GM06990 (cell line): ENCODE measurements around the gene STXBP4.

Source experiments
- DNase-seq: peaks from one replicate; pipeline ENCODE4 v3.0.0-alpha.2; 2011; ENCODE audit not compliant: insufficient read length; ENCODE audit errors: extremely low read depth
- H3K27me3 ChIP-seq: replicated peaks from 2 replicates; pipeline ENCODE4 v1.6.0; 2011; ENCODE audit warnings: low read length; ENCODE audit not compliant: control insufficient read depth, insufficient read depth
- H3K36me3 ChIP-seq: 2 replicates; pipeline ENCODE4 v1.5.1; 2011; ENCODE audit warnings: low read length; ENCODE audit not compliant: control insufficient read depth, insufficient read depth
- H3K4me3 ChIP-seq: replicated peaks from 2 replicates; pipeline ENCODE4 v1.5.1; 2011; ENCODE audit warnings: low read depth, mild to moderate bottlenecking, control low read depth, low read length
- TF ChIP-seq, protein P1 (sequence below): IDR thresholded peaks from 2 replicates; pipeline ENCODE4 v1.5.1; 2011; ENCODE audit warnings: low read length, control low read depth, mild to moderate bottlenecking, inconsistent platforms; ENCODE audit not compliant: insufficient read depth, poor library complexity, severe bottlenecking

Gene STXBP4

DNA sequence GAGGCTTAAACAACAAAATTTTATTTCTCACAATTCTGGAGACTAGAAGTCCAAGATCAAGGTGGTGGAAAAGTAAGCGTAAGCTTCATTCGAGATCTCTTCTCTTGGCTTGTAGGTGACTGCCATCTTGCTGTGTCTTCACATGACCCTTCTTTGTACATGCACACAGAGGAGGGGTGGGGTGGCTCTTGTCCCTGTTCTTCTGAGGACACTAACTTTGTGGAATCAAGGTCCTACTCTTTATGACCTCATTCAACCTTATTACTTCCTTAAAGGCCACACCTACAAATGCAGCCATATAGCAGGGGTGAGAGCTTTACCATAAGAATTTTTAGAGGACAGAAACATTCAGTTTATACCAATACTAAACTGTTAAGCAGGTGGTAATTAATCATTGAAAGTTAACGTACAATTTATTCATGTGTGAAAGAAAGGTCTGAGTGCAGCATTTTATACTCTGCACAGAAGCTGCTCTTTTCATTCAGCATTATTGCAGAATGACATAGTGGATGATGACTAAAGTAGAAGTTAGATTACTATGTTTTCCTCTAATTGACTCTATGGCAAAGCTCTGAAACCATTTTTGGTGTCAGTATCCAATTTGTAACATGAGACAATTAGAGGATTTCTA lies 156.3 kb downstream of the STXBP4 start:
- TF ChIP-seq, protein P1, sequence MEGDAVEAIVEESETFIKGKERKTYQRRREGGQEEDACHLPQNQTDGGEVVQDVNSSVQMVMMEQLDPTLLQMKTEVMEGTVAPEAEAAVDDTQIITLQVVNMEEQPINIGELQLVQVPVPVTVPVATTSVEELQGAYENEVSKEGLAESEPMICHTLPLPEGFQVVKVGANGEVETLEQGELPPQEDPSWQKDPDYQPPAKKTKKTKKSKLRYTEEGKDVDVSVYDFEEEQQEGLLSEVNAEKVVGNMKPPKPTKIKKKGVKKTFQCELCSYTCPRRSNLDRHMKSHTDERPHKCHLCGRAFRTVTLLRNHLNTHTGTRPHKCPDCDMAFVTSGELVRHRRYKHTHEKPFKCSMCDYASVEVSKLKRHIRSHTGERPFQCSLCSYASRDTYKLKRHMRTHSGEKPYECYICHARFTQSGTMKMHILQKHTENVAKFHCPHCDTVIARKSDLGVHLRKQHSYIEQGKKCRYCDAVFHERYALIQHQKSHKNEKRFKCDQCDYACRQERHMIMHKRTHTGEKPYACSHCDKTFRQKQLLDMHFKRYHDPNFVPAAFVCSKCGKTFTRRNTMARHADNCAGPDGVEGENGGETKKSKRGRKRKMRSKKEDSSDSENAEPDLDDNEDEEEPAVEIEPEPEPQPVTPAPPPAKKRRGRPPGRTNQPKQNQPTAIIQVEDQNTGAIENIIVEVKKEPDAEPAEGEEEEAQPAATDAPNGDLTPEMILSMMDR: no peak
- Histone ChIP-seq H3K4me3 (no peak overlapping the region), H3K27me3 (no peaks in the 10 kb centered on the region), H3K36me3 (no peaks in the 10 kb centered on the region)
- no peak for DNase-seq

DNA sequence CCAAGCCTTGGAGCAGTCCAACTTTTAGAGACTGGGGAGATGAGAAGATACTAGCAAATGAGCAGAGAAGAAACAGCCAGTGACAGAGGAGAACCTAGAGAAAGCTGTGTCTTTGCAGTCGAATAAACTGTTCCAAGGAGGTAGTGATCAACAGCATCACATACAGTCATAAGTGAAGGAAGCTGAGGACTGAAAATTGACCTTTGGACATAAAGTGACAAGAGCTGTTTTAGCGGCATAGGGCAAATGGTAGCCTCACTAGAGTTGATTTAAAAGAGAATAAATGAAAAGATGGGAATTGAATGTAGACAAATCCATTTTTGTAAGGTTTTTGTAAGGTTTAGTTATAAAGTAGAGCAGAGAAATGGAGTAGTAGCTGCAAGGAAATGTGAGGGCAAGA lies 165.0 kb downstream of the STXBP4 start:
- H3K27me3 ChIP-seq: no peaks in the 10 kb centered on the region

DNA sequence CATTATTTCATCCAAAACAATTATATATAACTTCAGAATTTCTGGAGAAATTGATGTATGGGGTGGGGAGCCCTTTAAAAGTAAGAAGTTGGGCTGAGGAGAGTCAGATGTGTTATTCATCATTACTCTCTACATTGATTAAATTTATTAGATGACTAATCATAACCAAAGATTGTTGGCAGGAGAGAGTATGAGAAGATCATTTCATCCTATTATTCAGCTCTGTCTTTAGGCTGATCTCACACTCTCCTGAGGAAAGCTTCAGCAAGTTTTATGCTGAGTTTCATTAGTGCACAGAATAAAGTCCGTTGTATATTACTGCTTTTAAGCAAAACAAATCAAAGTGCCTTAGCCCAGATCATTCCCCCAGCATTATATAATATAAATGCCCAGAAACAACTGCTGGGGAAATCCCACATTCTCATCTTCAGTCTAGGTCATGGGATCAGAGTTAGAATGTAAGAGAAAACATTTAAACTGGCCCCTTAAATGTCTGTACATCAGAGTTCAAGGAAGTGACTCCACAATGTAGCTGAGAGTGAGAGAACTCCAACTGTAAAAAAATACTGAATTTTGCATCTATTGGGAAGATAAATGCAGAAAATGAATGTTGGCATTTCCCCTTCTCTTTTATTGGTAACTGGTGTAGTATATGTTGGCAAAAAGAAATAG lies 166.1 kb downstream of the STXBP4 start:
- no peak for DNase-seq
- no peak overlapping the region for H3K4me3 ChIP-seq
- TF ChIP-seq, protein P1: no peak
- no peaks in the 10 kb centered on the region for H3K36me3 ChIP-seq
- H3K27me3 ChIP-seq: no peaks in the 10 kb centered on the region

More for the DNA sequence above, 165.0 kb downstream of the STXBP4 start:
- no peak overlapping the region for H3K4me3 ChIP-seq
- DNase-seq: no peak
- H3K36me3 ChIP-seq: no peaks in the 10 kb centered on the region
- TF ChIP-seq, protein P1: no peak

DNA sequence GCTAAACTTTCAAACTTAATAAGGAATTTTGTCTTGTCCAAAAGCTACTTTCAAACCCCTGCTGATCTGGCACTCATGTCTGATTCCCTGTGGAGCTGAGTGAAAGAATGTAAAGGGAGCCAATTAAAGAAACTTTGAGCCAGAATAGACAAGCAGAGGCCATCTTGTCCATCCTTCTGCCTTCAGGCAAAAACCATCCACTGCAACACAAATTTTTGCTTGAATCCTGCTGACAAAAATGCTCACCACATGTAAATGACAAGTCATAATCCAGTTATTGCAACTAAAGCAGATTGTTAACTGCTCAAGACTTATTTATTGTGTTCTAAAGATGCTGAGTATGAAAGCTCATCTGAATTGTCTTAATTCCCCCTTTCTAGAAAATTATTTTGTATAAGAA lies 172.2 kb downstream of the STXBP4 start:
- Histone ChIP-seq H3K36me3 (no peaks in the 10 kb centered on the region), H3K27me3 (no peaks in the 10 kb centered on the region), H3K4me3 (no peak overlapping the region)
- TF ChIP-seq, protein P1: no peak
- DNase-seq: no peak

DNA sequence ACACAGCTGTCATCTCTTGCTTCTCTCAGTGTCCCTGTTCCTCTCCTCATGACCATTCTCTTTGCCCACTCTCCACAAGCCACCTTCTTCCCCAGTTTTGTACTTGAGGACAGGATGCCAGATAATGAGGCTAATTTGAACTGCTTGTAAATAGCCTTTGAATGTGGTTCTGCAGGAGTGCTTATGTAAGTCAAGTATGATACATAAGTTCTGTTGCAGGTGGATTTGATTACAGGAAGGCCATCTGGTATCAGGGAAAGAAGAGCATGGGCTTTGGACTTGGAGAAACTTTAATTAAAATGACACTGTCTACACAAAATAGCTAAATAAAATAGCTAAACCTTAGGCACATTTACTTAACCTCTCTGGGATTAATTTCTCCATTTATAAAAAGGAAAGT lies 176.0 kb downstream of the STXBP4 start:
- Histone ChIP-seq H3K27me3 (no peaks in the 10 kb centered on the region), H3K36me3 (no peaks in the 10 kb centered on the region), H3K4me3 (no peak overlapping the region)
- no peak for DNase-seq
- TF ChIP-seq, protein P1: no peak
